ENCODE results near the gene CLSTN1. TPM values are rescaled to one million over a fixed set of nuclear protein-coding genes. Genes with fewer than 3 reads are reported as not detected.

Gene CLSTN1
- total and polyA plus RNA-seq, 2 of the 8 experiments (the other 6 are each of a cell fraction or from before 2014, with no cell fraction given) = 34.2 to 97.4 TPM

DNA sequence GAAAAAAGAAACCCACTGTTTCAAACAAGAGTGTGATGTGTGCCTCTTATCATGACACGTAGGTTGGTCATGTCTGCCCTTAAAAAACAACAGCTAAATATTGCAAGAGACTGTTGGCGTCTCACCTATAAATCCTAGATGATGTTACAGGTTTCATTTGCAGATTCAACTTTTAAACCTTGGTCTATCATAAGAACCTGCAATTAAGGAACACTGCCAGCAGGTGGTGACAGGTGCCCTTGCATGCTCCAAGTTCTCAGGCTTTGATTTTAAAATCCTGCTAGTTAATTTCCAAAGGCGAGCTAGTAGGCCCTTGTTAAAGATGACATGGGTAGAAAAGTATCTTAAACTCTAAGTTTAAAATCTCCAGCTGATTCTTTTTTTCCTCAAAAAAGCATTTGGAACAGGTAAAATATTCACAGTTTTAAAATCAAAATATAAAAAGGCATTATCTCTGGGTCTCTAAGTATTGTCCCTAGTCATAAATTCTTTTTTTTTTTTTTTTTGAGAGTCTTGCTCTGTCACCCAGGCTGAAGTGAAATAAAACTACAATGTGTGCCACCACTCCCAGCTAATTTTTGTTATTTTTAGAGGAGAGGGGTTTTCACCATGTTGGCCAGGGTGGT, 39.1 kb downstream of the CLSTN1 start:
- Histone ChIP-seq H3K23ac (ENCODE audit: insufficient read length) (no peak overlapping the region), H3K14ac (ENCODE audit: insufficient read length) (no peak overlapping the region), H3K79me1 (ENCODE audit: low read depth, low read length) (peaks cover 6% of the 10 kb centered on the region; the same call in 1 of the 2 replicates), H4K91ac (replicated peaks; ENCODE audit: insufficient read length, low read length) (no peak overlapping the region), H3K23me2 (ENCODE audit: low read depth, low read length) (no peaks in the 10 kb centered on the region), H3K4me1 (replicated peaks in 1 of 4; ENCODE audit: control insufficient read depth in 3 of 4, insufficient read depth in 4 of 4, low read length in 3 of 4) (peaks cover 0 to 5% (median 1%) of the 10 kb centered on the region in 4 experiments; a peak in 3 of 7 replicates), H2BK12ac (ENCODE audit: low read depth, low read length) (no peak overlapping the region), H2BK15ac (ENCODE audit: low read length) (no peak overlapping the region), H3K4me2 (ENCODE audit: insufficient read depth in 1 of 2, low read depth in 2 of 2, low read length in 2 of 2) (no peak overlapping the region), H3K4ac (replicated peaks; ENCODE audit: insufficient read length, low read depth, low read length) (no peak overlapping the region), H3K9ac (replicated peaks in 1 of 4; ENCODE audit: extremely low read depth in 1 of 4, low read depth in 3 of 4, low read length in 3 of 4) (no peak overlapping the region), H3K9me3 (ENCODE audit: insufficient read depth in 2 of 2, low read depth in 1 of 2, low read length in 1 of 2) (no peaks in the 10 kb centered on the region), H4K5ac (ENCODE audit: insufficient read length, low read depth, low read length) (no peak overlapping the region), H3K56ac (replicated peaks; ENCODE audit: insufficient read length, low read depth, low read length) (no peak overlapping the region), H2BK5ac (ENCODE audit: low read depth, low read length) (no peak overlapping the region), H3K27me3 (replicated peaks in 1 of 4; ENCODE audit: control insufficient read depth in 3 of 4, extremely low read depth in 1 of 4, insufficient read depth in 3 of 4, low read length in 3 of 4) (no peaks in the 10 kb centered on the region), H2AK5ac (ENCODE audit: low read depth, low read length) (no peak overlapping the region), H2BK120ac (replicated peaks; ENCODE audit: low read depth, low read length) (no peak overlapping the region), H2AFZ (ENCODE audit: low read length) (no peak overlapping the region), H2BK20ac (ENCODE audit: low read length) (no peak overlapping the region), H4K20me1 (replicated peaks in 1 of 2; ENCODE audit: control insufficient read depth in 1 of 2, insufficient read depth in 2 of 2, low read length in 2 of 2) (peaks cover 7 to 12% of the 10 kb centered on the region in 2 experiments), H3K4me3 (ENCODE audit: extremely low read depth in 1 of 4, insufficient read depth in 2 of 4, low read depth in 3 of 4, low read length in 4 of 4) (no peak overlapping the region), H4K8ac (ENCODE audit: extremely low read depth, insufficient read depth, low read length) (no peak overlapping the region), H3K18ac (ENCODE audit: extremely low read depth, low read length) (no peak overlapping the region), H3K36me3 (ENCODE audit: control insufficient read depth in 2 of 4, insufficient read depth in 4 of 4, low read length in 3 of 4) (no peaks in the 10 kb centered on the region), H3K79me2 (ENCODE audit: control insufficient read depth in 1 of 2, insufficient read depth in 2 of 2, low read length in 2 of 2) (peaks cover 0 to 67% of the 10 kb centered on the region in 2 experiments; a peak in 3 of 4 replicates), H3K27ac (ENCODE audit: low read depth, low read length) (no peak overlapping the region)
- ChIA-PET POLR2A (ENCODE audit: partially characterized antibody) (interaction anchor here (0.7 to 1.4 kb wide), 4 partner anchors 8 to 84 kb away, joined by 3 to 4 read pairs (median 3); no protein-coding TSS in a partner anchor), CTCF (ENCODE audit: partially characterized antibody) (interaction anchor here (0.5 to 11.2 kb wide), 54 partner anchors 8 to 1499 kb away, joined by 3 to 312 read pairs (median 4); partner anchors contain the start of genes CLSTN1, LZIC and NMNAT1)
- TF ChIP-seq, protein P1, sequence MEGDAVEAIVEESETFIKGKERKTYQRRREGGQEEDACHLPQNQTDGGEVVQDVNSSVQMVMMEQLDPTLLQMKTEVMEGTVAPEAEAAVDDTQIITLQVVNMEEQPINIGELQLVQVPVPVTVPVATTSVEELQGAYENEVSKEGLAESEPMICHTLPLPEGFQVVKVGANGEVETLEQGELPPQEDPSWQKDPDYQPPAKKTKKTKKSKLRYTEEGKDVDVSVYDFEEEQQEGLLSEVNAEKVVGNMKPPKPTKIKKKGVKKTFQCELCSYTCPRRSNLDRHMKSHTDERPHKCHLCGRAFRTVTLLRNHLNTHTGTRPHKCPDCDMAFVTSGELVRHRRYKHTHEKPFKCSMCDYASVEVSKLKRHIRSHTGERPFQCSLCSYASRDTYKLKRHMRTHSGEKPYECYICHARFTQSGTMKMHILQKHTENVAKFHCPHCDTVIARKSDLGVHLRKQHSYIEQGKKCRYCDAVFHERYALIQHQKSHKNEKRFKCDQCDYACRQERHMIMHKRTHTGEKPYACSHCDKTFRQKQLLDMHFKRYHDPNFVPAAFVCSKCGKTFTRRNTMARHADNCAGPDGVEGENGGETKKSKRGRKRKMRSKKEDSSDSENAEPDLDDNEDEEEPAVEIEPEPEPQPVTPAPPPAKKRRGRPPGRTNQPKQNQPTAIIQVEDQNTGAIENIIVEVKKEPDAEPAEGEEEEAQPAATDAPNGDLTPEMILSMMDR (IDR thresholded peaks at IDR 0.05; ENCODE audit: control extremely low read depth in 1 of 3, insufficient read depth in 1 of 3, low read depth in 1 of 3, low read length in 3 of 3) = peak in 2 of 3 experiments; percentile 76 to 79; a peak in 3 of 4 replicates
- TF ChIP-seq RXRA (IDR thresholded peaks at IDR 0.05; ENCODE audit: insufficient read depth, low read depth, low read length) = no peak
- TF ChIP-seq CBX5 (IDR thresholded peaks at IDR 0.05; ENCODE audit: low read depth, low read length) = no peak
- TF ChIP-seq RAD21 (IDR thresholded peaks at IDR 0.05 in 1 of 2, conservative IDR thresholded peaks at IDR 0.05 in 1 of 2; ENCODE audit: low read depth in 2 of 2, low read length in 2 of 2) = peak; percentile 86 to 89
- no peak for TF ChIP-seq GTF2F1 (IDR thresholded peaks at IDR 0.05; ENCODE audit: borderline replicate concordance, low read depth, low read length)
- no peak for TF ChIP-seq SAP30 (IDR thresholded peaks at IDR 0.05; ENCODE audit: insufficient read depth, insufficient replicate concordance, low read length)
- no peak for TF ChIP-seq SP4 (IDR thresholded peaks at IDR 0.05; ENCODE audit: low read length)
- TF ChIP-seq, protein P2, sequence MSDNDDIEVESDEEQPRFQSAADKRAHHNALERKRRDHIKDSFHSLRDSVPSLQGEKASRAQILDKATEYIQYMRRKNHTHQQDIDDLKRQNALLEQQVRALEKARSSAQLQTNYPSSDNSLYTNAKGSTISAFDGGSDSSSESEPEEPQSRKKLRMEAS (IDR thresholded peaks at IDR 0.05) = no peak
- DNase-seq (ENCODE audit: low read depth in 1 of 2, low spot score in 2 of 2) (no peak), FAIRE-seq (peak; percentile 69)
- 47% methylated on average over 3 of the region's 3 CpGs; no CpG with 5 or more reads in 1 of the 2 experiments for WGBS, 2 experiments (ENCODE audit: extremely low coverage in 1 of 2, insufficient coverage in 1 of 2, insufficient read length in 1 of 2, insufficient replicate concordance in 2 of 2, low coverage in 1 of 2, low lambda C conversion rate in 2 of 2, missing lambda C conversion rate in 1 of 2)

Measured in H1 (cell line).